HG02759 (cell line): Measurements from ENCODE around the gene TASP1.
"Not testable (repeated sequence)": the region's sequence is repeated elsewhere in the genome, so short reads cannot be mapped to it uniquely, and the experiment has no call there.

ENCODE experiments used
- ATAC-seq: cut with Tn5 transposase; IDR thresholded peaks from one replicate; pipeline ENCODE4 v1.9.1; 2021; ENCODE audit warnings: mild to moderate bottlenecking, moderate library complexity; ENCODE audit not compliant: unreplicated experiment

The TASP1 gene

GRCh38 chr20:13638496-13639149 lies at the start of gene TASP1:
Gene TASP1, minus strand, starts transcription at chr20:13638932. Its CDS starts 8,854 bp downstream, at chr20:13630078.
- peak; percentile 100 for ATAC-seq

- no peak for ATAC-seq
Measured at GRCh38 chr20:13687815-13688214, 49.1 kb upstream of the TASP1 start.

- no peak for ATAC-seq
Measured at GRCh38 chr20:13685623-13686022, 46.9 kb upstream of the TASP1 start.

- ATAC-seq = peak; percentile 78
Measured at GRCh38 chr20:13684566-13685222, 46.0 kb upstream of the TASP1 start.

GRCh38 chr20:13683833-13684232 lies 45.1 kb upstream of the TASP1 start:
- no peak for ATAC-seq

GRCh38 chr20:13681248-13682125 lies 42.8 kb upstream of the TASP1 start:
- peak; percentile 84 for ATAC-seq

- ATAC-seq = no peak
Measured at GRCh38 chr20:13678944-13679343, 40.2 kb upstream of the TASP1 start.

GRCh38 chr20:13677241-13677640 lies 38.5 kb upstream of the TASP1 start:
- ATAC-seq = no peak

GRCh38 chr20:13676682-13677081 lies 38.0 kb upstream of the TASP1 start:
- ATAC-seq = no peak

- ATAC-seq = no peak
Measured at GRCh38 chr20:13672690-13673089, 34.0 kb upstream of the TASP1 start.

- ATAC-seq = no peak
Measured at GRCh38 chr20:13671916-13672378, 33.2 kb upstream of the TASP1 start.

GRCh38 chr20:13671512-13671911 lies 32.8 kb upstream of the TASP1 start:
- ATAC-seq = no peak

GRCh38 chr20:13670160-13670559 lies 31.4 kb upstream of the TASP1 start:
- no peak for ATAC-seq

GRCh38 chr20:13665709-13666395 lies 27.1 kb upstream of the TASP1 start:
- no peak for ATAC-seq

GRCh38 chr20:13661070-13661685 lies 22.4 kb upstream of the TASP1 start:
- ATAC-seq = no peak

- peak; percentile 96 for ATAC-seq
Measured at GRCh38 chr20:13659288-13659687, 20.6 kb upstream of the TASP1 start.

GRCh38 chr20:13658060-13658459 lies 19.3 kb upstream of the TASP1 start:
- ATAC-seq = not testable (repeated sequence)

- ATAC-seq = no peak
Measured at GRCh38 chr20:13656721-13657368, 18.1 kb upstream of the TASP1 start.

GRCh38 chr20:13654463-13655023 lies 15.8 kb upstream of the TASP1 start:
- ATAC-seq = no peak

GRCh38 chr20:13650474-13650873 lies 11.7 kb upstream of the TASP1 start:
- ATAC-seq = no peak
